ENCODE data around the gene FGGY. TPM values are rescaled to one million over a fixed set of nuclear protein-coding genes. Genes with fewer than 3 reads are reported as not detected.

FGGY gene
- total RNA-seq, 1 donor from 2014 or later: 12.6 TPM

GRCh38 chr1:59601041-59601441, 304.1 kb downstream of the FGGY start:
- no peak overlapping the region for H3K4me3 Mint-ChIP-seq
- no peaks in the 10 kb centered on the region for H3K36me3 Mint-ChIP-seq
- H3K9me3 Mint-ChIP-seq: peaks cover 7% of the 10 kb centered on the region
- no peaks in the 10 kb centered on the region for H3K27me3 Mint-ChIP-seq
- DNase-seq (ENCODE audit: extremely low spot score, unreplicated experiment): no peak
- peaks cover 23% of the 10 kb centered on the region for H3K4me1 Mint-ChIP-seq (ENCODE audit: unreplicated experiment)
- no peak overlapping the region for H3K27ac Mint-ChIP-seq
- no peak for TF ChIP-seq CTCF (conservative IDR thresholded peaks at IDR 0.05)

- Mint-ChIP-seq H3K9me3 (peaks cover 7% of the 10 kb centered on the region), H3K27ac (no peak overlapping the region), H3K27me3 (no peaks in the 10 kb centered on the region), H3K36me3 (no peaks in the 10 kb centered on the region), H3K4me3 (no peak overlapping the region), H3K4me1 (ENCODE audit: unreplicated experiment) (peaks cover 18% of the 10 kb centered on the region)
- DNase-seq (ENCODE audit: extremely low spot score, unreplicated experiment): no peak
- TF ChIP-seq CTCF (conservative IDR thresholded peaks at IDR 0.05): no peak
Measured at GRCh38 chr1:59601811-59602210, 304.9 kb downstream of the FGGY start.

GRCh38 chr1:59604191-59604590, 307.3 kb downstream of the FGGY start:
- Mint-ChIP-seq H3K27me3 (no peaks in the 10 kb centered on the region), H3K4me1 (ENCODE audit: unreplicated experiment) (peaks cover 12% of the 10 kb centered on the region), H3K9me3 (peaks cover 10% of the 10 kb centered on the region), H3K4me3 (no peak overlapping the region), H3K36me3 (peaks cover 11% of the 10 kb centered on the region), H3K27ac (no peak overlapping the region)
- no peak for DNase-seq (ENCODE audit: extremely low spot score, unreplicated experiment)
- no peak for TF ChIP-seq CTCF (conservative IDR thresholded peaks at IDR 0.05)

GRCh38 chr1:59605184-59605583, 308.3 kb downstream of the FGGY start:
- no peak overlapping the region for H3K4me3 Mint-ChIP-seq
- H3K4me1 Mint-ChIP-seq (ENCODE audit: unreplicated experiment): peaks cover 12% of the 10 kb centered on the region
- peaks cover 21% of the 10 kb centered on the region for H3K36me3 Mint-ChIP-seq
- H3K27me3 Mint-ChIP-seq: no peaks in the 10 kb centered on the region
- peak overlapping the region; percentile 57 for H3K27ac Mint-ChIP-seq
- no peak for DNase-seq (ENCODE audit: extremely low spot score, unreplicated experiment)
- no peak for TF ChIP-seq CTCF (conservative IDR thresholded peaks at IDR 0.05)
- peaks cover 17% of the 10 kb centered on the region for H3K9me3 Mint-ChIP-seq

GRCh38 chr1:59605761-59606160, 308.9 kb downstream of the FGGY start:
- no peak for DNase-seq (ENCODE audit: extremely low spot score, unreplicated experiment)

More at GRCh38 chr1:59605761-59606160, 308.9 kb downstream of the FGGY start:
- Mint-ChIP-seq H3K9me3 (peaks cover 18% of the 10 kb centered on the region), H3K27ac (peak overlapping the region; percentile 21), H3K4me3 (no peak overlapping the region), H3K4me1 (ENCODE audit: unreplicated experiment) (peaks cover 12% of the 10 kb centered on the region), H3K27me3 (no peaks in the 10 kb centered on the region), H3K36me3 (peaks cover 23% of the 10 kb centered on the region)
- TF ChIP-seq CTCF (conservative IDR thresholded peaks at IDR 0.05): no peak

Data from type B pancreatic cell (in vitro differentiated cells).